Endometrial microvascular endothelial cells (primary cell): ENCODE data around the gene LRRC56. TPM values are rescaled to one million over a fixed set of nuclear protein-coding genes. Genes with fewer than 3 reads are reported as not detected.
"Not testable (repeated sequence)": the region's sequence is repeated elsewhere in the genome, so short reads cannot be mapped to it uniquely, and the experiment has no call there.

Experiments used
- in situ Hi-C: cut with HindIII; loops from 2 replicates; pipeline ENCODE4 v1.10.0; 2017; ENCODE audit warnings: low sequenced_read_pairs, low pct_unique_long_range_greater_than_20kb; ENCODE audit errors: inconsistent ontology term
- total RNA-seq: library from RNA; depleted of rRNA; stranded (reverse); fragments of >200 nt; gene quantifications from one replicate; pipeline ENCODE4 v1.2.3, GENCODE V29; 2015; ENCODE audit errors: inconsistent ontology term

The LRRC56 gene
- total RNA-seq, 1 donor from 2014 or later, result not detected

DNA sequence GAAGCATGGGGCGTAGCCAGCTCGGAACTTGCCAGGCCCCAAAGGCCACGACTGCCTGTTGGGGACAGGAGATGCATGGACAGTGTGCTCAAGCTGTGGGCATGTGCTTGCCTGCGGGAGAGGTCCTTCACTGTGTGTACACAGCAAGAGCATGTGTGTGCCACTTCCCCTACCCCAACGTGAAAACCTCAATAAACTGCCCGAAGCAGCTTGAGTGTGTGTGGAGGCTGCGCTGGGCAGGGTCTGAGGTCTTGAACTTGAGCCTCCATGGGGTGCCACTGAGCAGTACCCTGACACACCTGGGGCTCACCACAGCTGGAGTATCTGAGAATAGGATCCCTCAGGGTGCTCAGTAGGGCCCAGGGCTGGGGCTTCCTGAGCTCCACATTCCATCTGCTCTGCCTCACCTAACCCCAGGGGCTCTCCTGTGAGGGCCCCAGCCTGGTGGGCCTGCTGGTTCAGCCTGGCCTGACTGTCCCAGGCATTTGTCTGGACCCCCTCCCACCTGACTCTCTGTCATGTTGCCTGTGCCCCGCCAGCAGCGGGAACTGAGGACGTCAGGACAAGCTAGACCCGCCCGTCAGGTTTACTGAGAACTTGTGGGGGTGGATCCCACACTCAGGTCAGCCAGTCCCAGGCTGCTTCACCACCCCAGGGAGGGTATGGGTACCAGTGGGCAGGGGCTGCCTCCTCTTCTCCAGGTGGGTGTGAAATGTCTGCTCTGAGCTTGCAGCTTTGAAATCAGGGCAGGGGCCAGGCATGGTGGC is 26.7 kb downstream of the LRRC56 start:
- in situ Hi-C loops, result no loop called here

DNA sequence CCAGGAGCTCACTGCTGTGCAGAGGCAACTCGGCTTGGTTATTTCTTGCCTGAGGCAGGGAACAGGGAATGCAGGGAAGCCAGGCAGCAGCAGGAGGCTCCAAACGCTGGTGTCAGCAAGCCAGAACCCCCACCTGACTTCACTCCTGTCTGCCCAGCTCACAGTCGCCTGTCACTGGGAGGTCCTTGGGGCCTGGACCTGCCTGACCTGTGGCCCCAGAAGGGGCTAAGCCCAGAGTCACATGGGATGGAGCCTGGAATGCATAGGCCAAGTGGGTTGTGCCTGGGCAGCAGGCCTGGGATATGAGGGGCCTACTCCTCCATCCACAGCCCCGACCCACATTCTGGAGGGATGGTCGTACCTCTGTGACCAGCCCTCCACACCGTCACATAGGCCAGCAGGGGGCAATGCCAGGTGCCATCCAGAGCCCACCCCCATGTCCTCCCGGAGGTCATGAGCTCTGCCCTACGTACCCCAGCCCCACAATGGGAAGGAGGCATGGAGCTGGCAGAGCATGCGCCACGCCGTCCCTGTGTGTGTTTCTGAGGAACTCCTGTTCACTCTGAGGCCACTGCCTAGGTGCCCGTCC is 28.7 kb downstream of the LRRC56 start:
- in situ Hi-C loops, result no loop called here

DNA sequence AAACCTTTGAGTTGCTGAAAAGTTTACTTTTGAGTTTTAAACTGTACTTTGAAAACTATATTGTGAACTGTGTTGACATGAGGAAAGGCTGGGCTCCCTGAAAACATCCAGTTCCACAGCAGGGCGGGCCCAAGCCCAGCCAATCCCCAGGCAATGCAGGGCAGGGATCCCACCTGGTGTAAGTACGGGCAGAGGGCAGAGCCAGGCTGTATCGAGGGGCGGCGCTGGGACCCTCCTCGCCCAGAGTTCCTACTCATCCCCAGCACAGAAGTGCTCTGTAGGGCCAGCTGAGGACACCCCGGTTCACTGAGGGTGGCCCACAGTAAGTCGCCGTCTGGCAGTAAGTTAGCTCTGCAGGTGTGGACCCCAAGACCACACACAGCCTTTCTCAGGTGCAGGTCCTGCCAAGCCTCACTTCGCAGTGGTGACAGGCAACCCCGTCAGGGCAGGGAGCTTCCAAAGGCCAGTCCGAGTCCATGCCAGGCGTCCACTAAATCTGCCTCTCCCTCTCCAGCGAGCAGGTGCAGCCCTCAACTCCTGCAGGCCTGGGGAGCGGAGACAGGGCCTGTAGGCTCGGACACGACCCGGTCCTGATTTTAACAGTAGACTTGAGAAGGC is 29.8 kb downstream of the LRRC56 start:
- in situ Hi-C loops, result no loop called here

DNA sequence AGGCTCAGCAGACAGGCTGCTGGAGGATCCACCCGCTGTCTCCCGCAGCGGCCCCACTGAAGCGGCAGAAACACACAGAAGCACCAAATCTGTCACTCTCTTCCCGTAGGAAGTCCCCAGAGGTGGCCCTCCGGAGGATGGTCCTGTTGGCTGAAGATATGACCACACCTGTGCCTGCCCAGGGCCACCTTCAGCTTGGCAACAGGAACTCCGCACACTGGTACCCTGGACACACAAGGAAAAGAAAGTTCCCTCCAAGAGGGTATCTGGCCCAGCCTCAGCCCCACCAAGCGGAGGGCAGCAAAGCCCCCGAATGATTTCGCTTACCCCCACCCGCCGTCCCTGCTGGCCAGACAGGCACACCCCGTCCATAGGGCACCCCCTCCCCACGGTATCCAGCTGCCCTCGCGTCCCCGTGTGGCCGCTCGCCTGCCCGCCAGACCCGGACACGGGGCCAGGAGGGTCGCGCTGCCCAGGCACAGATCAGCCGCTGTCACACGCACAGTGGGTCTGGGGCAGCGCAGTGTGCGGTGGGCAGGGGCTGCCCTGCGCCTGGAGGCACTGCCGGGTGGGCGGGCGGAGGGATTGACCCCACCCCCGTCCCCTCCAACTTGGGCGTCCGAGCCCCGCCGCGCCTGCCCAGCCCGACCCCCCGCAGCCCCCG is 30.4 kb downstream of the LRRC56 start:
- in situ Hi-C loops, result no loop called here

DNA sequence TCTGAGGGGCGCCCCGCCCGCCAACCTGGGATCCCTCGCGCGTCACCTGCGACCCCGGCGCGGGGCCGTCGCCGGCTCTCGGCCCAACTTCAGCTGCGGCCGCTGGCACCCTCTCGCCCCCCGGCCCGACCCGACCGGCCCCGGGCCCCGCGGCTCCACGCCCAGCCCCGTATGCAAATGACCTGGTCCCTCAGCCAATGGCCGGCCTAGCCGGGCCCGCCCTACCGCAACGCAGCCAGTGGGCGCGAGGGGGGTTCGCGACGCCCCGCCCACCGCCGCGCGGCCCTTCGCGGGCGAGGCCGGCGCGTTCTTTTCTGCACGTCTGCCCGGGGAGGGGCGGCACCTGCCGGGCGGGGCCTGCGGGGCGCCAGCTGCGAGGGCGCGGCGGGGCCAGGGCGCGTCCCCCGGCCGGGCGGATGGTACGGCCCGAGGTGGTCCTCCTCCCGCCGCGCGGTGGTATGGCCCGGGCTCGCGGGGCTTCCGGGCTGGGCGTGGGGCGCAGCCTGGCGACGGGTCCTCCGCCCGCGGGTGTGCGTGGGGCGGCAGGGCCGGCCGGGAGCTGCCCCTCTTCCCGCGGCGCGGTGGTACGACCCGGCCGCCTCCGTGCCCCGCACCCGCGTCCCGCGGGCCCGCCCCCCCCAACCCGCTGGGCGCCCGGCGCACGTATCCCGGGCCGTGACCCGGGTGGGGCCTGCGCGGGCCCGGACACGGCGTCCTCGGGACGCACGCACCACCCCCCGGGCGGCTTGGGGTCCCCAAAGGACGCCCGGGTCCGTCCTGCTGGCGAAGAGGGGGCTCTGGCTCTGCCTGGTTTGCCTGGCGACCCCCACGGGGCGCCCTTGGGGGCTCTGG is 31.2 kb downstream of the LRRC56 start:
- in situ Hi-C loops, result no loop called here

DNA sequence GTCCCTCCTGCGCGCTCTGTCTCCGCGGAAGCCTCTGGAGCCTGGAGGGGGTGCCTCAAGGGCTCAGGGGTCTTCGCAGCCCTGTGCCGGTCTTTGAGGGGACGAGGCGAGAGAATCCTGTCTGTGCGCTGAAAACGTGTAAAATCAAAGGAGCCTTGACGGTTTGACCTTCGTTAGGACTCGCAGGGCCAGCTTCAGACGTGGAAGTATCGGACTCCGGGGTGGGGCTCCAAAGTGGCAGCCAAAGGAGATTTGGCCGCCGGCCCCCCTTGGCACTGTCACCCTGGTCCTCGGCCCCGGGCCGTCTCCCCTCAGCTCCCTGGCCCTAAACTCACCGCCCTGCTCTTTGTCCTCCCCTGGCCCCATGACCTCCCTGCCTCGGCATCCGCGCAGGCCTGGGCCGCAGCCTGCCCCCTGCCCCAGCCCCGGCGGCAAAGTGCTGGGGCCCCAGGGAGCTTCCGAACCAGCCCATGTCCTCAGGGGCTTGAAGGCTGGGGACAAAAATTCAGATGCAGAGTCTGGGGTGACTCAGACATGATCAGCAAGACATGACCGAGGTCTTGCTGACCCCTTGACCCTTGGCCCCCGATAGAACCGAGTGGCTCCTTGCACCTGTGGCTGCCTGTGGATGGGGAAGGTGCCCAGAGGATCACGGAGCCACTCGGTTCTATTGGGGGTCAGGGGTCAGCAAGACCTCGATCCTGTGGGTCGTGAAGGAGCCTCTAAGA is 32.0 kb downstream of the LRRC56 start:
- in situ Hi-C loops, result no loop called here

DNA sequence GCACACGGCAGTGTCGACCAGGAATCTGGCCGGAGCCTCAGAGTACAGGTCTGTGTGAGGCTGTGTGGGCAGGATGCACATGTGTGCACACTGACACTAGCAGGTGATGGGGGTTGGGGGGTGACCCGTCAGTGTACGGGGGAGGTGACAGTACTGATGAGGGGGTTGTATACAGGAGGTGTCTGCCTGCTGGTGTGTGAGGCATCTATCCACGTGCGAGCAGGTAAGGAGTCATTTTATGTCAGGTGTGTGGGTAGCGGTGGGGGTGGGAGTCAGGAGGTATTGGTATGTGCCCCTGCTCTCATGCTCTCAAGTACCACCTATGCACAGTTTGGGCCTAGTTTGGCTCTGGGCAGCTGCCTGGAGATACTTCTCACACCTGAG is 34.5 kb downstream of the LRRC56 start:
- in situ Hi-C loops, result no loop called here

DNA sequence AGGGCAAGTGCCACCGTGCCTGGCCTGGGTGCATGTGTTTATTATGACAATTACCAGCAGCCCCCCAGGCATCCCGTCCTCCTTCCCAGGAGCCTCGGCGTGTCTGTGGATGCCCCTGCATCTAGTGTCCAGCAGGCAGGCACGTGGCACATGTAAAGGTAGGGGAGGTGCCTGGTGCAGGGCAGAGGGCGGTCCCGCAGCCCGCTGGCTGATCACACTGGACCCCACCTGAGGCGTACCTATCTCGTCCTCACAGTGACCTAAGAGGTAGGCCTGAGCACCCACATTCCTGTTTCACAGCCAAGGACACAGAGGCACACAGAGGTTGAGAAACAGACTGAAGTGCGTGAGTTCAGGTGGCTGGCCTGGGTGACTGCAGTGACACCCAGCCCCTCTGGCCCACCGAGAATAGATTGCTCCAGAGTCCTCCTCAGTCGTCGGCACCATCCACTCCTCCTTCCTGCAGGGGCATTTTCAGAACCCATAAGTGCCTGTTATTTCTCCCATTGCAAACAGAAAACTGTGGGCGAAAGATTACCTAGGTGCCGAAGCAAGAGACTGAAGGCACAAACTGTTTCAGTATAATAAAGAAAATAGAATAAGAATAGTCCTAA is 35.9 kb downstream of the LRRC56 start:
- in situ Hi-C loops, result no loop called here

DNA sequence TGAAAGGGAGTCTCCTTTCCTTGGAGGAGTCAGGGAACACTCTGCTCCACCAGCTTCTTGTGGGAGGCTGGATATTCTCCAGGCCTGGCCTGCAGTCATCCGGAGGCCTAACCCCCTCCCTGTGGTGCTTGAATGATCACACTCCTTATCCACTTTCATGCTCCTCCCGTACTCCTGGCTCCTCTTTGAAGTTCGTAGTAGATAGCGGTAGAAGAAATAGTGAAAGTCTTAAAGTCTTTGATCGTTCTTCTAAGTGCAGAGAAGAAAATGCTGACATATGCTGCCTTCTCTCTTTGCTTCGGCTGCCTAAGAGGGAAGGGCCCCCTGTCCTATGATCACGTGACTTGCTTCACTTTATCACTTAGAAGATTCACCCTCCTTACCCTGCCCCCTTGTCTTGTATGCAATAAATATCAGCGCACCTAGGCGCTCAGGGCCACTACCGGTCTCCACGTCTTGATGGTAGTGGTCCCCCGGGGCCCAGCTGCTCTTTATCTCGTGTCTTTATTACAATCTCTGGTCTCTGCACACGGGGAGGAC is 36.8 kb downstream of the LRRC56 start:
- in situ Hi-C loops, result not testable (repeated sequence)

DNA sequence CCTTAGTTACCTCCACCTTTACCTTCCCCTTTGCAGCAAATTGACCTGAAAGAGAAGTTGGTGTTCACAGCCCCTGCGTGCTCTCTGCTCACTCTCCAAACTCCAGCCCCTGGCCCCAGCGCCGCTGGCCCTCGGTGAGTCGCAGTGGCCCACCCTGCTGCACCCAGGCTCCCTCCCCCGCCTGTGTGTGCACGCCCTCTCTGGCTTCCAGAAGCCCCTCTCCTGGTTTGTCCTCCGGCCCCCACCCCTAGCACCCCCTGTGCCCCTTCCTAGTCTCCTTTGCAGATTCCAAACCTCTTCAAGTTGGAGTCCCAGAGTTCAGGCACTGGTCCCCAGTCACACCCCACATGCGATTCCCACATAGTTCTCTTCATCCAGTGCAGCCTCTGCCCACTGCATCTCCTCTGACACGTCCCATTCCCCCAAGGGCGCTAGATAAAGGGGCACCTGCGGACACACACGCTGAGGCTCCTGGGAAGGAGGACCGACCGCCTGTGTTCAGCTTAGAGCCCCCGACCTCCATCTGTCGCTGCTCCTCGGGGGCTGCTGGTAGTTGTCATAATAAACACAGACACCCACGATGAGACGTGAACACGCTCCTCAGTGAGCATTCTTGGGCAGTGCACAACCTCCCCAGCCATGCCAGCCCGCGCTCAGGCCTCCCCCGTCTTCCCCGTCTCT is 37.4 kb downstream of the LRRC56 start:
- in situ Hi-C loops, result no loop called here

DNA sequence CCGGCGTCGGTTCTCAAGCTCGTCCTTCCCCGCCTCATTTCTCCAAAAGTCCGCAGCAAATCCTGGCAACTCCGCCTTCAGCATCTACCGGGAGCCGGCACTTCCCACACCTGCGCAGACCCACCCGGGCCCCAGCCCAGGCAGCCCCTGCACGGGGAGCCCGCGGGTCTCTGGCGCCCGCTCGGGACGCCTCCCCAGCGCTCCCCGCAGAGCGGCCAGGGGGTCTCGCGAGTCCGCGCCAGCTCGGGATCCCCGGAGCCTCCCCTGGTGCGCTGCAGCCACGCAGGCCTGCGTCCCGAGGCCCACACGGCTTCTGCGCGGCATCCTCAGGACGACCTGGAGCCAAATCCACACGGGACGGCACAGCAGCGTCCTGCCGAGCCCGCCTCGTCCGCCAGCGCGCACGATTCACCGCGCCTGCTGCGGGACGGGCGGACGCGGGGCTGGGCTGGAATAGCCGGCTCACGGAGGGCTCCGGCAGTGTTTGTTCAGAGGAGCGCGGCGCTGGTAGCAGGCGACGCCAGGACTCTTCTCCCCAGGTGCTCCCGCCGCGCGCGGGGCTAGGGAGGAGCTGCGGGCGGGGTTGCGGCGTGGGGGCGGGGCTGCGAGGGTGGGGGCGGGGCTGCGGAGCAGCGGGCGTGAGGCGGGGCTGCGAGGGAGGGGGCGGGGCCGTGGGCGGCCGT is 38.1 kb downstream of the LRRC56 start:
- in situ Hi-C loops, result no loop called here

DNA sequence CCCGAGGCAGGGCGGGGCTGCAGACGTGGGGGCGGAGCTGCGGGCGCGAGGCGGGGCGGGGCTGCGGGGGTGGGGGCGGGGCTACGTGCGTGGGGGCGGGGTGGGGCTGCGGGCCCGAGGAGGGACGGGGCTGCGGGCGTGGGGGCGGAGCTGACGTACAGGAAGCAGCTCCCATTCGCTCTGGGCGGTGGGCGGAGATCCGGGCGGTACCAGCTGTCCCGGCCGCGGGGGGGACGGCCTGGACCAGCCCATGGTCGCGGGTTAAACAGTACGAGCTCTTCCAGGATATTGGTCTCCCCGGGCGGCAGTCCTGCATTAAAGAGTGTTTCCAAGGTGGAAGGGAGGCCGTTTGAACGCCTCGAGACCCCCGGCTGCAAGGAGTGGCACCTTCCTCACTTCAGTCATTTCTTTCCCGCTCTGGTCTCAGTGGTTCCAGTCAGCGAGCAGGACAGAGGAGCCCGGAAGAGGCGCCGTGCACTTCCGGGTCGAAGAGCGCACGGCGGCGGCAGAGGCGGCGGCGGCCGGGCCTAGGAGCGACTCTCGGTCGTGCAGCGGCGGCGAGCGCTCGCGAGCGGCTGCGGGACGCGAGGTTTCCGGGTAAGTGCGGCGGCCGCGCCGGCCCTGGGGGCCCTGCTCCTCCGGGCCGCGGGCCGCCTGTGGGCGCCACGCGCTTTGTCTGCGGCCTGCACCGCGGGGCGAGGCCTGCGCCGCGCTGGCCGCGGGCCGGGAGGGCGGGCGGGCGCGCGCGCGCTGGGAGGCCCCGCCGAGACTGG is 38.9 kb downstream of the LRRC56 start, which contains the start of gene PHRF1:
Gene PHRF1 (plus strand): TSS at position 475 of the 773 bp plus-strand sequence. CDS start 5,043 bp downstream, outside the sequence.
- in situ Hi-C loops, result no loop called here

DNA sequence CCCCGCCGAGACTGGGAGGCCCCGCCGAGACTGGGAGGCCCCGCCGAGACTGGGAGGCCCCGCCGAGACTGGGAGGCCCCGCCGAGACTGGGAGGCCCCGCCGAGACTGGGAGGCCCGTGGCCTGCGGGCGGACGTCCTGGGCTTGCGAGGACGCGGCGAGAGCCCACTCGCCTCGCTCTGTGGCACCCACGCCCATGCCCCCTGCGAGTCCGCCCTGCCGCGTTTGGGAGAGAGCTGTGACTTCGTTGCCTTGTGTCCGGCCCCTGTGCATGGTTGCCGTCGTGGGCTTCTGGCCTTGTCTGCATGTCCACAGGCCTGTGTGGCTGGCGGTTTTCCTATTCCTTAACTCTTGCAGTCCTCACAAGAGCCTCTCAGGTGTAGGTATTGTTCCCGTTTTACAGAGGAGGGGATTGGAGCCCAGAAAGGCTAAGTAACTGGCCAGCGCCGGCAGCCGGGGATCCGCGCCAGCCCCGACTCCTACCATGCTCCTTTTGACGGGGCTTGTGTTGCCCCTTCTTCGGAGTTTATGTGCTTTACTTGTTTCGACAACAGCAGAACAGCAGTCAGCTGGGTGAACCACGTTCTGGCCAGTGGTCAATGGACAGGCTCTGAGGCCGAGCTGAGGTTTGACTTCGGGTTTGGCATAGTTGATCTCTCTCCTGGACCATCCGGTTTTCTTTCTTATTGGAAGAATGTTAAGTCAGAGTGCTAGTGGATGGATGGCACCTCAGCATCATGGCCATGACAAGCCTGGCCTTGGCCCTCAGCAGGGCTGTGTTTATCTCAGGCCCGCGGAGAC is 39.7 kb downstream of the LRRC56 start:
- in situ Hi-C loops, result no loop called here

DNA sequence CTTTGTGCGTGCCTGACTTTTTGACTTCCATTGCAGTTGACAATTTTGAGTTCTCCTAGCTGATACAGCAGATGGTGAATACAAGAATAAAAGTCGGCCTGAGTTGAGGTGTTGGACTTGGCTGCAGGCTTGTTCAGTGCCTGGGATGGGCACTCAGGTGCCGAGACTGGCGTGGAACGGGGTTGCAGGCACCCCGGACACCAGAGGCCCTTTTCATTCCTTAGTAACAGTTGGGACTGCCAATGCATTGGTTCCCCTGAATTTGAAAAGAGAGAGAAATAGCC is 40.2 kb downstream of the LRRC56 start:
- in situ Hi-C loops, result no loop called here

DNA sequence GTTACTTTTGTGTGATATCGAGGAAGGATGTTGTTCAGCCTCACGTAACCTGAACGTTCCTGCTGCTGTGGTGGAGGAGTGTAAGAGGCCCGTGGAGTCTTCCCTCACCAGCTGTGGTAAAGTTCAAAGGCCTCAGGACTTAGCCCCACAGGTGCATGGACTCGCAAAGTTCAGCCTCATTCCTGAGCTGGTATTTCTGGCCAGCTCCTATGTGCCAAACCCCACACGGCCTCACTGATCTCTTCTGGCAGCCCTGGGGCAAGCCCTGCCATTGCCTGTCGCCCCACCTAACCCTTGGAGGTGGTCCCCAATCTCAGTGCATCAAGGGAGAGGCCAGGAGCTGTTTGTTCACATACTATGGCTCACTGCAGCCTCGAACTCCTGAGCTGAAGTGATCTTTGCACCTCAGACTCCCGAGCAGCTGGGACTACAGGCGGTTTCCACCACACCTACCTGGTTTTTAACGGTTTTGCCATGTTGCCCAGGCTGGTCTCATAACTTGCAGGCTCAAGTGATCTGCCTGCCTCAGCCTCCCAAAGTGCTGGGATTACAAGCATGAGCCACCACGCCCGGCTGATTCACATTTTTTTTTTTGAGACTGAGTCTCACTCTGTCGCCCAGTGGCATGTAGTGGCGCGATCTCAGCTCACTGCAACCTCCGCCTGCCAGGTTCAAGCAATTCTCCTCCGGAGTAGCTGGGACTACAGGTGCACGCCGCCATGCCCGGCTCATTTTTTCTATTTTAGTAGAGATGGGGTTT is 41.1 kb downstream of the LRRC56 start:
- in situ Hi-C loops, result no loop called here
